Putamen (tissue), 1 donor: Measurements from ENCODE around the gene MGP.

Experiments used
- DNase-seq: peaks from one replicate; pipeline ENCODE4 v3.0.0-alpha.2; 2016; ENCODE audit warnings: low spot score

The MGP gene

DNA sequence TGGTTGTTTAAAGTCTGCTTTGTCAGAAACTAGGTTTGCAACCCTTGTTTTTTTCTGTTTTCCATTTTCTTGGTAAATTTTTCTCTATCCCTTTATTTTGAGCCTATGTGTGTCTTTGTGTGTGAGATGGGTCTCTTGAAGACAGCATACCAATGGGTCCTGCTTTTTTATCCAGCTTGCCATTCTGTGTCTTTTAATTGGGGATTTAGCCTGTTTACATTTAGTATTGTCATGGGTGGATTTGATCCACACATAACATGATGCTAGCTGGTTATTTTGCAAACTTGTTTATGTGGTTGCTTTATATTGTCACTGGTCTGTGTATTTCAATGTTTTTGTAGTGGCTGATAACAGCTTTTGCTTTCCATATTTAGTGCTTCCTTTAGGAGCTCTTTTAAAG lies 25.2 kb downstream of the MGP start:
- DNase-seq = no peak

DNA sequence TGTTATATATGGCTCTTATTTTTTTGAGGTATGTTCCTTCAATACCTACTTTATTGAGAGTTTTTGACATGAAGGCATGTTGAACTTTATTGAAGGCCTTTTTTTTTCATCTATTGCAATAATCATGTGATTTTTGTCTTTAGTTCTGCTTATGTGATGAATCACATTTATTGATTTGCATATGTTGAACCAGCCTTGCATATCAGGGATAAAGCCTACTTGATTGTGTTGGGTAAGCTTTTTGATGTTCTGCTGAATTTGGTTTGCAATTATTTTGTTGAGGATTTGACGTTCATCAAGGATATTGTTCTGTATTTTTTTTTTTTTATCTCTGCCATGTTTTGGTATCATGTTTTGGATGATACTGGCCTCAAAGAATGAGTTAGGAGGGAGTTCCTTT lies 27.1 kb downstream of the MGP start:
- DNase-seq = no peak

GRCh38 chr12:14854586-14855183 lies 31.0 kb downstream of the MGP start:
- DNase-seq = no peak

- no peak for DNase-seq
Measured at GRCh38 chr12:14853961-14854360, 31.7 kb downstream of the MGP start.

DNA sequence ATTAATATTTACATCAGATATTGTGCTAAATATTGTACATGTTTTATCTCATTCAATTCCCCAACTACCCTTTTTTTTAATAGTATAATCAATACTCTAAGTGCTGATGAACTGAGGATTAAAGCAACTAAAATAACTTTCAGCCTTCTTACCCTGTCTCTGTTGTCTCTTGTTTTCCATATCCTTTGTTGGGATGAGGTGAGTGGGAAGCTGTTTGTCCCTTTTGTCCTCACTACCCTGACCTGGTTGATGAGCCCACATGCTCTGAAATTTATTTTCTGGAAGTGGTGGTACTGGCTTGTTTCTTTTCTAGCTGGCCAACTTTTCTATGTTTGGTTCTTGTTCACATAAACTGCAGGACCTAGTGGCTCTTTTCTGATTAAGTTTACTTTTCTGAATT lies 32.8 kb downstream of the MGP start:
- no peak for DNase-seq

DNA sequence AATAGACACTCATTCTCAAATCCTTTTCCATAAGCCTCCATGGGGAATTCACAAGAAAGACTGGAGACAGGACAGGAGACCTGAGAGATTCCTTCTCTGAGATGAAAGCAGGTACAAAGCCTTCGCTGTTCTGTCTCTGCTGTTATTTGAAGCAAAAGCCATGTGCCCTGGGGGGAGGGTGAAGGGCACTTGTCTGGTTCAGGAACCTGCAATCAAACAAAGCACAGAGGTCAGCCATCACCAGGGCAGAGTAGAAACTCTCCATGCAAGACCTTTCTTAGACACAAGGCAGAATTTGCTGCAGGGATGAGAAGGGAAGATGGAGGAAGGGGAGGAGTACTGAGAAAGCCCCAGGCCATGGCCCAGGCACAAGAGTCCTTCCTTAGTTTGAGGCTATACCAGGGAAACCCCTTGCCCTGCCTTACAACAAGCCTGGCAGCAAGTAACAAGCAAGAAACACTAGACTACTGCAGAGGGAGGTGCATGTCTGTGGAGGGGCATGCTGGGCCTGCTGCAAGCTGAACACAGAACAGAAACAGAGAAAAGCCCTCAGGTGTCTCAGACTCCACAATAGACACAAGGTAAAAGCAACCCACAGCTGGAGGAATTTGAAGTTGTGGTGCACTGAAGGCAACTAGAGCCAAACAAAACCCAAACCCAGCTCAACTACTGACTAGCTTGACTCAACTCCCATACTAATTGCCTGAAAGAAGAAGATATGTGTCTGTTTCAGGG lies 34.6 kb downstream of the MGP start:
- no peak for DNase-seq

- DNase-seq = peak; percentile 65
Measured at GRCh38 chr12:14849661-14850060, 36.0 kb downstream of the MGP start.

- no peak for DNase-seq
Measured at GRCh38 chr12:14846876-14847580, 38.6 kb downstream of the MGP start.

GRCh38 chr12:14846042-14846587 lies 39.5 kb downstream of the MGP start:
- DNase-seq = no peak

DNA sequence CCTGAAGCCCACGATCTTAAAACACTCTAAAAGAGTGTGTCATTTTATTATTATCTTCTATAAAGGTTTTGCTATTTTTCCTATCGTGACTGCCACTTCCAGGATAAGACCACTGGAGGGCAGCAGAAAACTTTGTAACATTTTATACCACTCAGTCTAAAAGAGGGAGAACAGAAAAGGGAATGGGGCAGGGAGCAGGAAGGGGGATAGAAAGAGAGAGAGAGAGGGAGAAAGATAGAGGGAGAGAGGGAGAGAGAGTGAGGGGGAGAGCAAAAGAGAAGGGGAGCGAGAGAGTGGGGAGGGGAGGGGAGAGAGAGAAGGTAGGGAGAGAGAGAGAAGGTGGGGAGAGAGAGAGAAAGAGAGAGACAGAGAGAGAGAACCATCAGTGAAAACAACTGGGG lies 40.3 kb downstream of the MGP start:
- peak; percentile 54 for DNase-seq

- no peak for DNase-seq
Measured at GRCh38 chr12:14844401-14844800, 41.3 kb downstream of the MGP start.

DNA sequence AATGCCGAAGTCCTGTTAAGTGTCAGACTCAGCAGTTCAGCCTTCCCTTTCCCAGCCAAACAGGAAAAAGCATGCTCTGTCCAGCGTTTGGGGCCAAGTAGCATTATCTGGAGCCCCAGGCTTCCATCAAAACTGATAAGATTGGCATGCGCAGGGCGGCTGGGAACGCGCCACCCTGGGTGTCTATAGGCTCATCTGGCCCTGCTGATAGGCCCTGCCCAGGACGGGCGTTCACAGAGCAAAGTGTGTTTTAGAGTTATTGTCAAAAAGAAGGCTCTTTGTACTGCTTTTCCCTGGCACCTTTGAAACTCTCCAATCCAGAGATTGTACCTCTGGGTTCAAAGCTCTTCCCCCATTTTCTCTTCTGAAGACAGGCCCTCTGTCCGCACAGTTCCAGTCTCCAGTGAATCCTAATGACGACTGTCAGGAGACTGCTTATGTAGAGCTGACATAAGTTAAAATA lies 42.2 kb downstream of the MGP start, which contains the start of gene ART4:
TSS of gene ART4 (minus strand) at position 102 of the 463 bp plus-strand sequence. CDS start 413 bp downstream, outside the sequence.
- DNase-seq = no peak

- no peak for DNase-seq
Measured at GRCh38 chr12:14842315-14842714, 43.3 kb downstream of the MGP start.

GRCh38 chr12:14841761-14842160 lies 43.9 kb downstream of the MGP start:
- no peak for DNase-seq

DNA sequence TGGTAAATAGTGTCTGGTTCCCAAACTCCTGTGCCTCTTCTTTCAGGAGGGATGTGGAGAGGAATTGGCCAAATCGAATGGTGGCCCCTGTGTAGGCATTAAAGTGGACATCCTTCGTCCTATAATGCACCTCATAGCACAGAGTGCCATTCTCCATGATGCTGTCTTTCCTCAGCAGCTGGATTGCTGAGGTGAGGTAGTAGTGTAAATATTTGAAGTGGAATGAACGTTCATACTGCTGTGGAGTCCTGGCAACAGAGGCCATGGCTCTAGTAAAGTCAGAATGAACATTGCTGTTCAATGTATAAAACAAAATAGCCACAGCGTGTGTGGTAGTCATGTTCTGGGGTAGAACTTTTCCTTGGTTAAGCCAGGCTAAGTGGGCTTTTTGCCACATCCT lies 45.0 kb downstream of the MGP start:
- DNase-seq = no peak

DNA sequence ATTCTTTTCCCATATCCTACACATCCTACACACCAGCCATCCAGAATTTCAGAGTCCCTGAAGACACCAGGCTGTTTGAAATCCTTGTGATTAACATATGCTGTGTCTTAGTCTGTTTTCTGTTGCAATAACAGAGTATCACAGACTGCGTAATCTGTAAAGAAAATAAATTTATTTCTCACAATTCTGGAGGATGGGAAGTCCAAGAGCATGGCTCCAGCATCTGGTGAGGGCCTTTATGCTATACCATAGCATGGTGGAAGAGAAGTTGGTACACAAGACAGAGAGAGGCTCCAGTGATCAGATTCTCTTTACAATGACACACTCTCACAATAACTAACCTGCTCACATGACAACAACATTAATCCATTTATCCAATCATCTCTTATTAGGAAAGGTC lies 46.4 kb downstream of the MGP start:
- DNase-seq = no peak

DNA sequence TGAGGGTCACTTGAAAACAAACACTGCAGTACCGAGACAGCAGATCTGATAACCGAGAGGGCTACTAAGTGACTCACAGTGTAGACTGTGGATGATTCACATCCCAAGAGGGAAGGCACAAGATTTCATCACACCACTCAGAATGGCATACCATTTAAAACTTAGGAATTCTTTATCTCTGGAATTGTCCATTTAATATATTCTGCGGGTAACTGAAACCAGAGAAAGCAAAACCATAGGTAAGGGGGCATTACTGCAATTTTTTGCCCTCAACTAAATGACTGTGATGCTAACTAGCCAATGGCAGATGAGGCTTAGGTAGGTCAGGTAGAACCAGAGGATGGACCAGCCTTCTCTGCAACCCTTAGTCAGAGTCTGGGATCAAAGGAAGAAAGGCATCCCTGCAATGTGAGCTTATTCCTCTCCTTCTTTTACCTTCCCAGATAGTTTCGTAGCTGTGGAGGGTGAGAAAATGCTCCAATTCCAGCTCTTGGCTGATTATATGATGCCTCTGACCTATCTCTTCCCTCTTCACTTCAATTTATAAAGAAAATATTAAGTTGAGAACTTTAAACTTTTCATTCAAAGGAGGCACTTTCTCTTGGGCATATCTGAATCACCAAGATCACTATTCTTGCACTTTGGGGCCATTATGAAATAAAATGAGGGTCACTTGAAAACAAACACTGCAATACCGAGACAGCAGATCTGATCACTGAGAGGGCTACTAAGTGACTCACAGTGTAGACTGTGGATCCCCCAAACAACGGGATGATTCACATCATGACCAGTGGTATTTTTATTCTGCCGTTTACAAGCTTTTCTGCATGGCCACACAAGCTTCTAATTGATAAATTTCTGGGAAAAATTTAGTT lies 49.1 kb downstream of the MGP start:
- DNase-seq = no peak

- no peak for DNase-seq
Measured at GRCh38 chr12:14834509-14834908, 51.1 kb downstream of the MGP start.

DNA sequence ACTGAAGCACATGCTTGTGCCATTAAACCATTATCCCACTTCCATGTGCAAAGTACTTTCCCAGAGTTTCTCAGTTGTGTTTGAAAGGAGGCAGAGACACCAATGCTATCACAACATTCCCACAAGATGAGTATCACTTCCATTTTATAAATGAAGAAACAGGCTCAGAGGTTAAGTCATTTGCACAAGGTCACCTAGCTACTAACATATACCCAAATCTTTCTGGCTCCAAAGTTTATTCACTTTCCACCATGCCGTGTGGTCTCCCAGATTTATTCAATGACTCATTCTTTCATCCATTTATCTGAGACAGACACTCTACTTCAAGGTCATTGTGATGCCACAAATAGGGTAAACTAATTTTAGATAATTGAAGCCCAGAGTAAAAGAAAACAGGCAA lies 51.7 kb downstream of the MGP start:
- DNase-seq = no peak

DNA sequence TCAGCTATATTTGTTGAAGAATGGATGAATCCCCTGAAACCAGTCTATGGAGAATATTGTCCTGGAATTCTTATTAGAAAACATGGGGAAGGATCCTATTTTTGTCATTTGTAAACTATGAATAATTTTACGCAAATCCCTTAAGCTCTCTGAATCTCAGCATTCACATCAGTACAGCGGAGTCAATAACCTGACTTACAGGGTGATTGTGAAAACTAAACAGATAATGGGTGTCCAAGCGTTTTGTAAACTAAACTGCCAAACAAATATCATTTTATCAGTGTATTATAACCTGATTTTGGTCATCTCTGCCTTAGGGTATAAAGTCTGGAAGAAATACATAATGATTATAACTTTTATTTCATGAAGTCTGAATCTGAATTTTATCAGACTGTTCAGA lies 52.3 kb downstream of the MGP start:
- DNase-seq = no peak
